K562 (cell line): ENCODE data around the gene LSM4. TPM values are rescaled to one million over a fixed set of nuclear protein-coding genes. Genes with fewer than 3 reads are reported as not detected.

ENCODE experiments used
- ATAC-seq: fragments of 200-7000 bp; cut with Tn5 transposase; 3 replicates; pipeline ENCODE4 v1.9.1; 2020; ENCODE audit warnings: moderate library complexity
- BruUV-seq: library from RNA; stranded (reverse); fragments of 400-500 nt; replicated peaks from 2 replicates; lab custom pipeline; 2021; lab: Mats Ljungman, UMichigan
- CTCF ChIA-PET: fragments of 300-600 bp; formaldehyde crosslinking; extraction: SDS; loops from one replicate; lab custom pipeline; 2021; ENCODE audit warnings: low intra/inter-chr PET ratio; lab: Yijun Ruan, JAX
- POLR2A ChIA-PET: fragments of 300-600, 350-650 bp; sonication (Branson Sonifier 250); formaldehyde crosslinking; extraction: SDS; loops from one replicate; lab custom pipeline; 2021; ENCODE audit warnings: antibody characterized with exemption, inconsistent platforms; lab: Yijun Ruan, JAX
- DNase-seq, 4 experiments: peaks; one replicate each; pipeline versions ENCODE4 v3.0.0 to v3.0.0-alpha.2; 2011 to 2018; ENCODE audit warnings: low spot score in 3 of 4, mixed read lengths in 3 of 4; ENCODE audit errors: extremely low read depth in 1 of 4
- FAIRE-seq: peaks from 2 replicates; lab custom pipeline; 2011; peaks lifted over from hg19 to GRCh38; lab: Jason Lieb, UNC
- H2AFZ ChIP-seq: 2 replicates; pipeline ENCODE4 v1.6.0; 2011; ENCODE audit warnings: low read depth, low read length, control low read depth, inconsistent platforms
- H3K27ac ChIP-seq: fragments of 200-600 bp; 3 replicates; pipeline ENCODE4 v1.8.0; 2011; ENCODE audit warnings: low read depth, mild to moderate bottlenecking, control low read depth, inconsistent platforms, low read length, moderate library complexity, mixed read lengths; ENCODE audit errors: extremely low read depth
- H3K27me3 ChIP-seq, 2 experiments: fragments of 300-600 bp in 1 of 2; 2 replicates in 1 of 2; 3 replicates in 1 of 2; pipeline versions ENCODE4 v1.6.0 to v1.8.0; 2011; ENCODE audit warnings: inconsistent platforms in 2 of 2, low read length in 2 of 2, mild to moderate bottlenecking in 1 of 2, mixed read lengths in 1 of 2, moderate library complexity in 1 of 2; ENCODE audit not compliant: control insufficient read depth in 2 of 2, insufficient read depth in 2 of 2
- H3K36me3 ChIP-seq: fragments of 300-600 bp; 3 replicates; pipeline ENCODE4 v1.8.0; 2011; ENCODE audit warnings: mild to moderate bottlenecking, low read length, inconsistent platforms; ENCODE audit not compliant: control insufficient read depth, insufficient read depth
- H3K4me1 ChIP-seq, 2 experiments: fragments of 200-600 bp in 1 of 2; replicated peaks in 1 of 2; 2 replicates in 1 of 2; 3 replicates in 1 of 2; pipeline versions ENCODE4 v1.5.1 to v1.8.0; 2011; ENCODE audit warnings: inconsistent platforms in 2 of 2, low read length in 2 of 2, mild to moderate bottlenecking in 1 of 2, mixed read lengths in 1 of 2, moderate library complexity in 1 of 2; ENCODE audit not compliant: control insufficient read depth in 2 of 2, insufficient read depth in 2 of 2
- H3K4me2 ChIP-seq: 2 replicates; pipeline ENCODE4 v1.6.1; 2011; ENCODE audit warnings: low read length, control low read depth, inconsistent platforms, mixed read lengths; ENCODE audit not compliant: insufficient read depth
- H3K4me3 ChIP-seq: fragments of 200-600 bp; sonication (generic), shearing (Covaris generic); 2 replicates; pipeline ENCODE4 v1.5.1; 2016; ENCODE audit warnings: control low read depth, inconsistent platforms
- H3K79me2 ChIP-seq: fragments of 200-600 bp; 3 replicates; pipeline ENCODE4 v1.8.0; 2011; ENCODE audit warnings: low read length, inconsistent platforms; ENCODE audit not compliant: control insufficient read depth, insufficient read depth
- H3K9ac ChIP-seq, 2 experiments: 2 replicates each; pipeline versions ENCODE4 v1.6.0 to v1.6.1; 2011; ENCODE audit warnings: low read depth in 2 of 2, low read length in 2 of 2, control low read depth in 1 of 2, inconsistent platforms in 1 of 2, mild to moderate bottlenecking in 1 of 2, mixed read lengths in 1 of 2; ENCODE audit not compliant: insufficient read depth in 1 of 2
- H3K9me1 ChIP-seq: one replicate; pipeline ENCODE4 v1.6.0; 2011; ENCODE audit warnings: inconsistent platforms, mild to moderate bottlenecking, low read length, moderate library complexity; ENCODE audit not compliant: control insufficient read depth, insufficient read depth
- H3K9me3 ChIP-seq: replicated peaks from 2 replicates; pipeline ENCODE4 v1.5.1; 2011; ENCODE audit warnings: low read depth, low read length, inconsistent platforms; ENCODE audit not compliant: control insufficient read depth, insufficient read depth
- H4K20me1 ChIP-seq: replicated peaks from 2 replicates; pipeline ENCODE4 v1.6.1; 2011; ENCODE audit warnings: low read length, inconsistent platforms, mixed read lengths; ENCODE audit not compliant: control insufficient read depth, insufficient read depth
- C11orf30 ChIP-seq: fragments of 450-650 bp; IDR thresholded peaks from 2 replicates; pipeline ENCODE4 v1.6.1; 2016; ENCODE audit warnings: low read depth, mild to moderate bottlenecking
- CBX2 ChIP-seq: fragments of 200-600 bp; sonication (generic); IDR thresholded peaks from one replicate; pipeline ENCODE4 v1.6.1; 2012; ENCODE audit warnings: mild to moderate bottlenecking, low read length, inconsistent platforms; ENCODE audit not compliant: insufficient read depth, poor library complexity, severe bottlenecking
- CEBPB ChIP-seq: fragments of 450-650 bp; IDR thresholded peaks from 2 replicates; pipeline ENCODE4 v1.6.1; 2016; ENCODE audit warnings: missing genetic modification characterization, missing compliant biosample characterization
- CREBBP ChIP-seq: IDR thresholded peaks from one replicate; pipeline ENCODE4 v1.6.1; 2012; ENCODE audit warnings: low read depth, mild to moderate bottlenecking, control low read depth, inconsistent platforms, low read length
- HDAC8 ChIP-seq: fragments of 450-650 bp; IDR thresholded peaks from 2 replicates; pipeline ENCODE4 v1.6.1; 2016; ENCODE audit warnings: mild to moderate bottlenecking, missing genetic modification characterization, moderate library complexity, missing compliant biosample characterization
- MECOM ChIP-seq: fragments of 250-450 bp; sonication (Bioruptor Pico); IDR thresholded peaks from 2 replicates; pipeline ENCODE4 v1.8.0; 2022; ENCODE audit warnings: inconsistent platforms
- MEIS2 ChIP-seq: fragments of 450-650 bp; IDR thresholded peaks from 2 replicates; pipeline ENCODE4 v1.6.1; 2014; ENCODE audit warnings: mild to moderate bottlenecking; ENCODE audit not compliant: partially characterized antibody
- PHTF2 ChIP-seq: fragments of 250-450 bp; sonication (Bioruptor Pico); IDR thresholded peaks from 2 replicates; pipeline ENCODE4 v1.5.0; 2021; ENCODE audit warnings: mild to moderate bottlenecking
- TEAD2 ChIP-seq: fragments of 450-650 bp; IDR thresholded peaks from 2 replicates; pipeline ENCODE4 v1.6.1; 2016; ENCODE audit warnings: missing genetic modification characterization, control low read depth, missing compliant biosample characterization
- THAP7 ChIP-seq: fragments of 250-450 bp; sonication (Bioruptor Pico); IDR thresholded peaks from 2 replicates; pipeline ENCODE4 v1.5.0; 2021
- WGBS: fragments of 100-300 bp; shearing (Covaris generic); methylation state at CpG from one replicate; pipeline ENCODE4 v1.1.6; 2016; ENCODE audit warnings: low coverage, mixed read lengths; ENCODE audit not compliant: insufficient coverage; ENCODE audit errors: missing lambda C conversion rate; 5-methylcytosine and 5-hydroxymethylcytosine counted together
- in situ Hi-C: fragments of 300-500 bp; cut with MboI; formaldehyde crosslinking; loops from 4 replicates; pipeline ENCODE4 v1.15.0; 2018; ENCODE audit warnings: inconsistent platforms, mixed read lengths
- intact Hi-C: fragments of 100-400 bp; cut with micrococcal nuclease; formaldehyde crosslinking; loops from 2 replicates; pipeline ENCODE4 v1.14.2; 2022
- polyA plus RNA-seq, 8 experiments: library from polyadenylated mRNA; depleted of rRNA in 4 of 8; stranded (reverse) in 5 of 8; unstranded in 3 of 8; fragments of >200 nt; fragmentation: Nextera tagmentation in 2 of 8; fragmentation: Illumina TruSeq in 1 of 8; extraction: Ambion mirVana in 2 of 8; extraction: Trizol in 1 of 8; gene quantifications; 2 replicates each; pipeline versions ENCODE4 v1.2.1 to v1.2.3, GENCODE V29; 2011 to 2014; ENCODE audit warnings: inconsistent platforms in 1 of 8, missing spikeins in 1 of 8
- total RNA-seq, 7 experiments: library from RNA; depleted of rRNA in 6 of 7; stranded (reverse); fragments of >200 nt in 6 of 7; fragmentation: Illumina TruSeq in 2 of 7; extraction: Trizol in 2 of 7; gene quantifications; 2 replicates each; pipeline versions ENCODE4 v1.2.1 to v1.2.3, GENCODE V29; 2011 to 2021; ENCODE audit warnings: low replicate concordance in 1 of 7
- TF ChIP-seq, protein P1 (sequence below), 2 experiments: IDR thresholded peaks; 2 replicates each; pipeline ENCODE4 v1.6.1; 2011; ENCODE audit warnings: borderline replicate concordance in 1 of 2, control low read depth in 1 of 2, low read depth in 1 of 2, low read length in 1 of 2, mild to moderate bottlenecking in 1 of 2, mixed read lengths in 1 of 2, moderate library complexity in 1 of 2; ENCODE audit not compliant: insufficient read depth in 1 of 2, insufficient read length in 1 of 2, poor library complexity in 1 of 2, severe bottlenecking in 1 of 2; ENCODE audit errors: extremely low read depth in 1 of 2
- TF ChIP-seq, protein P2 (sequence below): fragments of 250-450 bp; sonication (Bioruptor Pico); IDR thresholded peaks from 2 replicates; pipeline ENCODE4 v1.5.0; 2020; ENCODE audit warnings: mild to moderate bottlenecking, borderline replicate concordance

Gene LSM4
- total and polyA plus RNA-seq, 9 of the 15 experiments (the other 6 are each of a cell fraction or from before 2014, with no cell fraction given), result 11.9 to 763 (median 202) TPM

DNA sequence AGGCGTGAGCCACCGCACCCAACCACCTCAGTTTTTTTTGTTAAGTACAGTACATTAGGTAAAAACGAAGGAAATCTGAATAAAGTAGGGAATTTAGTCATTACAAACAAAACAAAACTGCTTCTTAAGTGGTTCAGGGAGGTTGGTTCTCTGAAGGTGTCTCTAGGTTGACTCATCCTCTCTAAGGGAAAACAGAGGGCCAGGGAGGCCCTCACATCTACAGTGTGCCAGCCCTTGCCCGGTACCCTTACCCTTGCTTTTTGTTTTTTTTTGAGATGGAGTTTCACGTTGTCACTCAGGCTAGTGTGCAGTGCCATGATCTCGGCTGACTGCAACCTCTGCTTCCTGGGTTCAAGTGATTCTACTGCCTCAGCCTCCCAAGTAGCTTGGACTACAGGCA is 24.3 kb downstream of the LSM4 start:
- Histone ChIP-seq H3K36me3 (no peaks in the 10 kb centered on the region), H3K4me2 (no peak overlapping the region), H3K9me1 (no peaks in the 10 kb centered on the region), H3K27me3 (no peaks in the 10 kb centered on the region), H4K20me1 (no peaks in the 10 kb centered on the region), H3K4me1 (peaks cover 26 to 39% of the 10 kb centered on the region in 2 experiments), H3K27ac (no peak overlapping the region), H3K9ac (no peak overlapping the region), H3K79me2 (peaks cover 3% of the 10 kb centered on the region; the same call in 2 of the 3 replicates), H3K9me3 (no peaks in the 10 kb centered on the region), H2AFZ (no peak overlapping the region), H3K4me3 (no peak overlapping the region)
- no TSS peak for BruUV-seq
- FAIRE-seq (no peak), ATAC-seq (no peak), DNase-seq (no peak)
- ChIA-PET CTCF (no interaction called here), POLR2A (interaction anchor here (1.7 kb wide), 1 partner anchor 18 kb away, joined by 10 read pairs; the partner anchor contains the start of gene JUND)
- TF ChIP-seq CBX2 (no peak), PHTF2 (CRISPR knock-in tag) (no peak), C11orf30 (no peak), MECOM (CRISPR knock-in tag) (no peak), MEIS2 (no peak), TEAD2 (tag) (no peak)
- intact Hi-C loops (no loop called here), in situ Hi-C loops (no loop called here)
- WGBS, result 65% methylated on average over 6 of the region's 6 CpGs

DNA sequence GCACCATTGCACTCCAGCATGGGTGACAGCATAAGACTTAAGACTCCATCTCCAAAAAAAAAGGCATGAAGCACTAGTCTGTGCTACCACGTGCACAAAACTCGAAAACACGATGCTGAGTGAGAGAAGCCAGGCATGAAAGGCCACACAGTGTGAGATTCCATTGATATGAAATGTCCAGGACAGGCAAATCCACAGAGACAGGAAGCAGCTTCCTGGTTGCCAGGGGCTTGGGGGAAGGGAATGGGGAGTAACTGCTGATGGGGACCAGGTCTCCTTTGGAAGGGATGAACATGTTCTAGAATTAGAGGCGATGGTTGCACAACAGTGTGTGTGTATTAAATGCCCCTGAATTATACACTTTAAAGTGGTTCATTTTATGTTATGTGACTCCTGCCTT is 25.6 kb downstream of the LSM4 start:
- DNase-seq, result no peak
- no peak overlapping the region for H3K4me3 ChIP-seq
- no peak overlapping the region for H3K9ac ChIP-seq
- H3K36me3 ChIP-seq, result no peaks in the 10 kb centered on the region
- no TSS peak for BruUV-seq
- in situ Hi-C loops, result no loop called here
- 50% methylated on average over 4 of the region's 4 CpGs for WGBS
- intact Hi-C loops, result no loop called here
- no peak for FAIRE-seq
- H3K4me2 ChIP-seq, result no peak overlapping the region
- H2AFZ ChIP-seq, result no peak overlapping the region
- peaks cover 24 to 42% of the 10 kb centered on the region in 2 experiments for H3K4me1 ChIP-seq
- no peak overlapping the region; the same call in 2 of the 3 replicates for H3K27ac ChIP-seq
- POLR2A ChIA-PET, result interaction anchor here (1.0 to 1.7 kb wide), 2 partner anchors 16 to 24 kb away, joined by 3 to 9 read pairs; partner anchors contain the start of gene JUND
- ATAC-seq, result no peak
- H4K20me1 ChIP-seq, result no peaks in the 10 kb centered on the region
- no peaks in the 10 kb centered on the region for H3K27me3 ChIP-seq
- CTCF ChIA-PET, result no interaction called here
- no peaks in the 10 kb centered on the region for H3K9me3 ChIP-seq
- no peaks in the 10 kb centered on the region for H3K9me1 ChIP-seq
- H3K79me2 ChIP-seq, result peaks cover 13% of the 10 kb centered on the region; the same call in 2 of the 3 replicates
- TF ChIP-seq THAP7 (CRISPR knock-in tag) (no peak), CREBBP (no peak), HDAC8 (tag) (no peak), CEBPB (tag) (peak; percentile 22; the same call in 1 of the 2 replicates)
- TF ChIP-seq, protein P1, sequence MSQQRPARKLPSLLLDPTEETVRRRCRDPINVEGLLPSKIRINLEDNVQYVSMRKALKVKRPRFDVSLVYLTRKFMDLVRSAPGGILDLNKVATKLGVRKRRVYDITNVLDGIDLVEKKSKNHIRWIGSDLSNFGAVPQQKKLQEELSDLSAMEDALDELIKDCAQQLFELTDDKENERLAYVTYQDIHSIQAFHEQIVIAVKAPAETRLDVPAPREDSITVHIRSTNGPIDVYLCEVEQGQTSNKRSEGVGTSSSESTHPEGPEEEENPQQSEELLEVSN (IDR thresholded peaks at IDR 0.05; ENCODE audit: borderline replicate concordance in 1 of 2, extremely low read depth in 1 of 2, insufficient read depth in 1 of 2, insufficient read length in 1 of 2, low read depth in 1 of 2, low read length in 1 of 2, poor library complexity in 1 of 2, severe bottlenecking in 1 of 2), result peak in 1 of 2 experiments; percentile 26
- TF ChIP-seq, protein P2, sequence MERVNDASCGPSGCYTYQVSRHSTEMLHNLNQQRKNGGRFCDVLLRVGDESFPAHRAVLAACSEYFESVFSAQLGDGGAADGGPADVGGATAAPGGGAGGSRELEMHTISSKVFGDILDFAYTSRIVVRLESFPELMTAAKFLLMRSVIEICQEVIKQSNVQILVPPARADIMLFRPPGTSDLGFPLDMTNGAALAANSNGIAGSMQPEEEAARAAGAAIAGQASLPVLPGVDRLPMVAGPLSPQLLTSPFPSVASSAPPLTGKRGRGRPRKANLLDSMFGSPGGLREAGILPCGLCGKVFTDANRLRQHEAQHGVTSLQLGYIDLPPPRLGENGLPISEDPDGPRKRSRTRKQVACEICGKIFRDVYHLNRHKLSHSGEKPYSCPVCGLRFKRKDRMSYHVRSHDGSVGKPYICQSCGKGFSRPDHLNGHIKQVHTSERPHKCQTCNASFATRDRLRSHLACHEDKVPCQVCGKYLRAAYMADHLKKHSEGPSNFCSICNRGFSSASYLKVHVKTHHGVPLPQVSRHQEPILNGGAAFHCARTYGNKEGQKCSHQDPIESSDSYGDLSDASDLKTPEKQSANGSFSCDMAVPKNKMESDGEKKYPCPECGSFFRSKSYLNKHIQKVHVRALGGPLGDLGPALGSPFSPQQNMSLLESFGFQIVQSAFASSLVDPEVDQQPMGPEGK, result no peak
